GM21526 (cell line): ENCODE results near the gene KIFAP3.
"Not testable (repeated sequence)": the region's sequence is repeated elsewhere in the genome, so short reads cannot be mapped to it uniquely, and the experiment has no call there.

Experiments
- ATAC-seq: cut with Tn5 transposase; IDR thresholded peaks from one replicate; pipeline ENCODE4 v1.9.1; 2021; ENCODE audit warnings: moderate library complexity; ENCODE audit not compliant: unreplicated experiment, low FRiP score

Gene KIFAP3

DNA sequence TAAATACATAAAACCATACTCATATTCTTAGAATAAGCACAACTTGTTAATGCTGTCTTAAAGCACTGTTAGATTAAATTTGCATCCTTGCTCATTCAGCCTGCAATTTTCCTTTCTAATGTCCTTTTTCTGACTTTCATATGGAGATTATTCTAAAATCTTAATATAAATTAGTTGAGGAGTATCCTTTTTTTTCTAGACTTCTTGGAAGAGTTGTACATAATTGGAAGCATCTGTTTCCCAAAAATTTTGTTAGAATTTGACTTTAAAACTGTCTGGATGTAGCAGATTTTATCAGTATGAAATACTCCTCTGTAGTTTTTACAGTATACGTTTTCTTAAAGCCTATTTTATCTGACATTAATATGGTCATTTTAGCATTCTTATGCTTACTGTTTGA is 9.7 kb downstream of the KIFAP3 start:
- no peak for ATAC-seq

DNA sequence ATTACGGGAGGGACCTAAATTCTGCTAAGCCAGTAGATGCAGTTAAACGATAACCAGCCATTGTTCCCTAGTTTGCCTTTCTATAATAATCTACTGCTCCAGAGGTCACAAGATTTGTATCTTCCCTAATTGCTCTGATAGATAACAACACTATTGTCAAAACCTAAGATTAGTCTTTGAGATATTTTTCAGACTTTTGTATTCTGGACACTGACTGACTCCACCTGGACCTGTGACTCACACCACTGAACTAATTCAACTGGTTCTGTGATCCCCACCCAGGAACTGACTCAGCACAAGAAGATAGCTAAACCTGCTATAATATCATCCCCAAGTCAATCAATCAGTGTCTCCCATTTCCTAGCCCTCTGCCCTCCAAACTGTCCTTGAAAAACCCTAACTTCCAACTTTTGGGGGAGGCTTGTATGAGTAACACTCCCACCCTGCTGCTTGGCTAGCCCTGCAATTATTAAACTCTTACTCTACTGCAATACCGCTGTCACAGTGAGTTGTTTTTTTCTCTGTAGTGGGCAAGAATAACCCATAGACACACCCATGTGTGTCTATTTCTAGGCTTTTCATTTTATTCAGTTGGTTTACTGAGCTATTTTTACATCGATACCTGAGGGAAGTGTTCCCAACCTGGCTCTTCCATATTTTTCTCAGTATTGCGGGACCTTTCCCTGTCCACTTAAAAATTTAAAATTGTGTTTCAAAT is 11.2 kb downstream of the KIFAP3 start:
- ATAC-seq = no peak

DNA sequence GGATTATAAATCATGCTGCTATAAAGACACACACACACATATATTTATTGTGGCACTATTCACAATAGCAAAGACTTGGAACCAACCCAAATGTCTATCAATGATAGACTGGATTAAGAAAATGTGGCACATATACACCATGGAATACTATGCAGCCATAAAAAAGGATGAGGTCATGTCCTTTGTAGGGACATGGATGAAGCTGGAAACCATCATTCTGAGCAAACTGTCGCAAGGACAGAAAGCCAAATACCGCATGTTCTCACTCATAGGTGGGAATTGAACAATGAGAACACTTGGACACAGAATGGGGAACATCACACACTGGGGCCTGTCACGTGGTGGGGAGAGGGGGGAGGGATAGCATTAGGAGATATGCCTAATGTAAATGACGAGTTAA is 12.8 kb downstream of the KIFAP3 start:
- ATAC-seq = not testable (repeated sequence)

DNA sequence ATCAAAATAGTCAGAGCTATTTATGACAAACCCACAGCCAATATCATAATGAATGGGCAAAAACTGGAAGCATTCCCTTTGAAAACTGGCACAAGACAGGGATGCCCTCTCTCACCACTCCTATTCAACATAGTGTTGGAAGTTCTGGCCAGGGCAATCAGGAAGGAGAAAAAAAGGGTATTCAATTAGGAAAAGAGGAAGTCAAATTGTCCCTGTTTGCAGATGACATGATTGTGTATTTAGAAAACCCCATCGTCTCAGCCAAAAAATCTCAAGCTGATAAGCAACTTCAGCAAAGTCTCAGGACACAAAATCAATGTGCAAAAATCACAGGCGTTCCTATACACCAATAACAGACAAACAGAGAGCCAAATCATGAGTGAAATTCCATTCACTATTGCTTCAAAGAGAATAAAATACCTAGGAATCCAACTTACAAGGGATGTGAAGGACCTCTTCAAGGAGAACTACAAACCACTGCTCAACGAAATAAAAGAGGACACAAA is 14.4 kb downstream of the KIFAP3 start:
- not testable (repeated sequence) for ATAC-seq

DNA sequence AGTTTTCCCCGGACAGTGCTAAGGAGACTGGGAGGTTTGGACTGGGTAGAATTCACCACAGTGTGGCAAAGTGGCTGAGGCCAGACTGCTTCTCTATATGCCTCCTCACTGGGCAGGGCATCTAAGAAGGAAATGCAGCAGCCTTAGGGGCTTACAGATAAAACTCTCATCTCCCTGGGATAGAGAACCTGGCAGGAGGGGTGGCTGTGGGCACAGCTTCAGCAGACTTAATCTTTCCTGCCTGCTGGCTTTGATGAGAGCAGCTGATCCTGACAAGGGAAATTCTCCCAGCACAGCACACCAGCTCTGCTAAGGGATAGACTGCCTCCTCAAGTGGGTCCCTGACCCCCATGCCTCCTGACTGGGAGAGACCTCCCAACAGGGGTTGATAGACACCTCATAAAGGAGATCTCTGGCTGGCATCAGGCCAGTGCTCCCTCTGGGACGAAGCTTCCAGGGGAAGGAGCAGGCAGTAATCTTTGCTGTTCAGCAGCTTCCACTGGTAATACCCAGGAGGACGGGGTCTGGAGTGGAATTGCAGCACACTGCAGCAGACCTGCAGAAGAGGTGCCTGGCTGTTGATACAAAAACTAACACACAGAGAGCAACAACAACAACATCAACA is 25.2 kb downstream of the KIFAP3 start:
- no peak for ATAC-seq

DNA sequence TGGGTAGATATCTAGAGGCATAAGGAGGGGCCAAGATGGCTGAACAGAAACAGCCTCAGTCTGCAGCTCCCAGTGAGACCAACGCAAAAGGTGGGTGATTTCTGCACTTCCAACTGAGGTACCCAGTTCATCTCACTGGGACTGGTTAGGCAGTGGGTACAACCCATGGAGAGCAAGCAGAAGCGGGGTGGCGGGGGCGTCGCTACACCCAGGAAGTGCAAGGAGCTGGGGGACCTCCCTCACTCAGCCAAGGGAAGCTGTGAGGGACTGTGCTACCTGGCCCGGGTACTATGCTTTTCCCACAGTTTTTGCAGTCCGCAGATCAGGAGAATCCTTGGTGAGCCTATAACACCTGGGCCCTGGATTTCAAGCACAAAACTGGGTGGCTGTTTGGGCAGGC is 26.0 kb downstream of the KIFAP3 start:
- no peak for ATAC-seq

DNA sequence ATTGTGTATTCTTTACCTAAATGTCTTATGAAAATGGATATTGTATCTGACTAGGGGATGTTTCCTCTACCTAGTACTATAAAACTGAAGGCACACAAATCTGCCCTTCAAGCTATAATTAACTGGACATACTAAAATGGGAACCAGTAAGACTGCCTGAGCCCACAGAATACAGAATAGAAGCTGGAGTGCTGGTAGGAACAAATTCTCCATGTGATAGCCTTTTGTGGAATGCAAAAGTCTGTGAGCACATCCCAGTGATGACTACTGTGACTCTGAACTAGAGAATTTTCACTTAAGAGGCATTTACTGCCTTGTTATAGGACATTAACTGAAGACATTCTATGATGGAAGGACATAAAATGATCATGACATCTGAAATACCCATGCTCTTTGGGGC is 30.3 kb downstream of the KIFAP3 start:
- ATAC-seq = no peak

DNA sequence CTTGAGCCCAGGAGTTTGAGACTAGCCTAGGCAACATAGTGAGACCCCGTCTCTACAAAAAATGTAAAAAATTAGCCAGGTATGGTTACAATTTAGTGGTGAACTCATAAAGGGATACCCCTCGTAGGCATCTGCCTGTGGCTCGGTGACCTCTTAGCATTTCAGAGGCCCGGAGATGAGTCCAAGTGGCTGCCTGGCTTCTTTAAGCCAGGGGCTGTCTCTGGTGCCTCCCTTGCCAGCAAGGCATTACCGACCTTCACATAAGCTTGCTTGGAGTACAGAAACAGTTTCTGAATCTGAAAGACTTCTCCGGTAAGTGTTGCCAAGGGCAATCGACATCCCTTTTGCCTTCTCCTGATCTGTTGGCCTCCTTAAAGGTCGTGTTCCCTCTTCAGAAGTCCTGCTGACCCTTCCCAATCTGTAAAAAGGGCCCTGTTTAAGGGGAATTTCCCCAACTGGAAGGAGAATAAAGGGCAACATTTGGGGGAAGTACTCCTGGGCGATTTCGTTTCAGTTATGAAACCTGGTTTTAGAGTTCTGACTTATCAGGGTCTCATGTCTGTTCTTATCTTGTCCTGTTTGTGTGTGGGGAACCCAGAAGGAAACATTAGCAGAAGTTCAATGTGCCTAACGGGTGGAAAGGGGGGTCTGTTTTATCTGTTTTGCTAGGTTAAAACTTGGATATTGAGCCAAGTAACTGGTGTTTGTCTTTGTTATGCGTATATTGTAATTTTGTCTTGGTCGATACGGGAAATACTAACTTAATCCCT is 32.9 kb downstream of the KIFAP3 start:
- no peak for ATAC-seq

DNA sequence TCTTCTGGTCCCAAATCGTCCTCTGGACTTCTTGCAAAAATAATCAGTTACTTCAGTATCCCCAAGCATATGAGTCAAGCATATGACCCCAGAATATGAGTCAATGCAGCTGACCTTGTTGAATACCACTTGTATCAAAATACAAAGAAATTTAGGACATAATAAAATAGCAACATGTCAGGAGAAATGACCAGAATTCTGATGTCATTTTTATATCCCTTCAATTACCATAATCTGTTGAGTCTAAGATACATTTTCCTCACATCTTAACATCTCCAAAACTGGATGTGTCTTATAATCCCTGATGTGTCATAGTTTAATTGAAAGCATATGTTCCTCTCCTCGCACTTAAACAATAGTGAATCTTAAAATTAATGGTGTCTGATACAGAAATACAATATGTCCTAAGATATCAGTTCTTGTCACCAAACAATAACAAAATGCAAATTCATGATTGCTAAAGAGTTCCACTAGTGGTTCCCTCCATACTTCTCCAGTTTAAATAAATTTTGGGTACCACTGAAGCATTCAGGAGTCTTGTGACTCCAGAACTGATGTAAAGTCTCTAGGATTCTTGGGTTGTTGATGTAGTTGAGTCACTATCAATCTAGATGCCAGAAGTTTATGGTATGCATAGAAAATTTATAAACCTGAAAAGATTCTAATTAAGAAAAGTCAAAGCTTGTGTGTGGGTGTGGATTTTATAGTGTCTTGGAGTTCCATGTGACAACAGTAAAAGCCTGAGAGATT is 41.8 kb downstream of the KIFAP3 start:
- no peak for ATAC-seq

DNA sequence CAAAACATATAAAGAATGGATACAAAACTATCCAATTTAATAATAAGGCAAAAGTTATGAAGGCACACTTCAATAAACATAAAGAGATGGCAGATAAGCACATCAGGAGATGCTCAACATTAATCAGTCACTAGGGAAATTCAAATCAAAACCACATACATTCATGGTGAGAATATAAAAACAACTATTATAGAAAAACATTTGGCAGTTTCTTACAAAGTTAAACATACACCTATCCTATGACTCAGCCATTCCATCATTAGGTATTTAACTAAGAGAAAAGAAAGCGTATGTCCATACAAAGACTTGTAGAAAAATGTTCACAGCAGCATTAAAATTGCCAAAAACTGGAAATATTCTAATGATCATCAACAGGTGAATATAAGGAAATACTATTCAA is 44.3 kb downstream of the KIFAP3 start:
- no peak for ATAC-seq

DNA sequence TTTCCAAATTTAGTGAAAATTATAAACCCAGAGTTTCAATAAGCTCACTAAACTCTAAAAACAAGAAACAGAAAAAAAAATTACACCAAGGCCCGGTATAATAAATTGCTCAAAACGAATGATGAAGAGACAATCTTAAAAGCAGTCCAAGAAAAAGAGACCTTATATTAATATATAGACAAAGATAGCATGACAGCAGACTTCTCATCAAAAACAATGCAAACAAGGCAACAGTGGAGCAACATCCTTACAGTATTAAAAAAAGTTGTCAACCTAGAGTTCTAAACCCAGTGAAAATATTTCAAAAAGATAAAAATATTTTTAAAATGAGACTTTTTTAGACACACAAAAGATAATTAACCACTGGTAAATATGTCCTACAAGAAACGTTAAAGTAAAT is 46.7 kb downstream of the KIFAP3 start:
- no peak for ATAC-seq

DNA sequence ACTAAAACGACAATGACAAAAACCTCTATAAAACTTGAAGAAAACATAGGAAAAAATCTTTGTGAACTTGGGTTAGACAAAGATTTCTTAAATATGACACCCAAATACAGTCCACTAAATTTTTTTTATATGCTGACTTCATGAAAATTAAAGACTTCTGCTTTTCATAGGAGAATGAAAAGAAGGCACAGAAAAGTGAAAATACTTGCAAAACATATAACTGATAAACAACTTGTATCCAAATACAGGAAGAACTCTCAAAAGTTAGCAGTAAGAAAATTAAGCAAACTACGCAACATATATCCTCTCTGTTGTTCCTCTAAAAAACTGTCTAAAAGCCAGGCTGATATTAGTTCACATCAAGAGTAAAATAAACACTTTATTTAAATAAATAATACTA is 53.6 kb downstream of the KIFAP3 start:
- no peak for ATAC-seq

DNA sequence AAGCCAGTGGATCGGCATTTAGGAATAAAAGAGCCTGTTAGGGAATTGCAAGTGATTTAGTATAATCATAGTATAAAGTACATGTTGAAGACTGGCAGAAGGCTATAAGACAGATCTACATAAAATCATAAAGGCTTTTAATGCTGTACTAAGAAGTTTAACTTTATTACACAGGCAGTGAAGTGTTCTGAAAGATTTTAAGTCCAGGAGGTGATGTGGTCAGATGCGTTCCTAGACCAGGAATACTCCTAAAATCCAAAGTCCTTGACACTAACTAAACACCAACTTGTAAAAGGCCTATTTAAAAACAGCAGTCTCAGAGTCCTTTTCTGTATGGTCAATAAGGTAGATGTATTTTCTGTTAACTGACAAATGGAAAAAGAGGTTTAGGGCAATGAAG is 57.0 kb downstream of the KIFAP3 start:
- ATAC-seq = no peak

DNA sequence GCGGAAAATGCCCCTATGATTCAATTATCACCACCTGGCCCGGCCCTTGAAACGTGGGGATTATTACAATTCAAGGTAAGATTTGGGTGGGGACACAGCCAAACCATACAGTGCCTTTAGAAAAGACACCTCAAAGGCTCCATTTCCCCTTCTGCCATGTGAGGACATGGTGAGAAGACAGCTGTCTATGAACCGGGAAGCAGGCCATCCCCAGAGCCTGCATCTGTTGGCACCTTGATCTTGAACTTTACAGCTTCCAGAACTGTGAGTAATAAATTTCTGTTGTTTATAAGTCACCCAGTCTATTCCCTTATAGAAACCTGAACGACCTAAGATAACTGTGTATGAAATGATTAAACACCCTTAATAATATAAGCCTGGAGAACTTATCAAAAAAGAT is 61.6 kb downstream of the KIFAP3 start:
- no peak for ATAC-seq

DNA sequence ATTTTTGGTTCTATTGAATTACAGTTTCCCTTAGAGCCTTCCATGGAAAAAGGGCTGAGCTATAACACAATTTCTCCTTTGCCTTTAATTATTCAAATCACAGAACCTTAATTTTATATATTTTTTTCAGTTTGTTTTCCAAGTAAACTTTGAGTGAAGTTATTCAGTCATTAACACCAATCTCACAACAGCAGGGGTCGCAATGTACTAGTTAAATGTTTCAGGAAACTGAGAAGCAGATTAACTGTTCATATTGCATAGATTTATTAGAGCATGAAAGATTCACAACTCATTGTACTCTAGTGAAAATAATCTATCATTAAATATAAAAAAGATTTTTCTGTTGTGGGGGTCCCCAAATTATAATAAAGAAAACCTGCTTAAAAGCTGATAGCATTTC is 64.1 kb downstream of the KIFAP3 start:
- no peak for ATAC-seq

DNA sequence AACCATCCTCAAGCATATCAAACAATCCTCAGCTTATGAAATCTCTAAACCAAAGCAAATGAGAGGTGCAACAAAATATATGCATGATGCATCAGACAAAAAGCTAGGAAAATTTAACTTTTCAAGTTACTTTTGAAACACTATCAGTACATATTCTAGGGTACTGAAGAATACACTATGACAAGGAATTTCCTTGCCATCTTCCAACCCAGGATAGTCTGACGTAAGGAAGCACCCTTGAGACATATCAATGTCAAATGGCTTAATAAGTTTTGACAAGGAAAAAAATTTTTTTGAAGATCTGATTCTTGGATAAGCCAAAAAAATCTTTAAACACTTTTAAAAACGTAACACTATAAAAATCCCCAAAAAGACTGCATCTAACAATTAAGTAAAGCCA is 64.9 kb downstream of the KIFAP3 start:
- no peak for ATAC-seq

DNA sequence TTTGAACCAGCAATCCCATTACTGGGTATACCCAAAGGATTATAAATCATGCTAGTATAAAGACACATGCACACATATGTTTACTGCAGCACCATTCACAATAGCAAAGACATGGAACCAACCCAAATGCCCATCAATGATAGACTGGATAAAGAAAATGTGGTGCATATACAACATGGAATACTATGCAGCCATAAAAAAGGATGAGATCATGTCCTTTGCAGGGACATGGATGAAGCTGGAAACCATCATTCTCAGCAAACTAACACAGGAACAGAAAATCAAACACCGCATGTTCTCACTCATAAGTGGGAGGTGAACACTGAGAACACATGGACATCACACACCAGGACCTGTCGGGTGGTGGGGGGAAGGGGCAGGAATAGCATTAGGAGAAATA is 65.8 kb downstream of the KIFAP3 start:
- ATAC-seq = not testable (repeated sequence)

DNA sequence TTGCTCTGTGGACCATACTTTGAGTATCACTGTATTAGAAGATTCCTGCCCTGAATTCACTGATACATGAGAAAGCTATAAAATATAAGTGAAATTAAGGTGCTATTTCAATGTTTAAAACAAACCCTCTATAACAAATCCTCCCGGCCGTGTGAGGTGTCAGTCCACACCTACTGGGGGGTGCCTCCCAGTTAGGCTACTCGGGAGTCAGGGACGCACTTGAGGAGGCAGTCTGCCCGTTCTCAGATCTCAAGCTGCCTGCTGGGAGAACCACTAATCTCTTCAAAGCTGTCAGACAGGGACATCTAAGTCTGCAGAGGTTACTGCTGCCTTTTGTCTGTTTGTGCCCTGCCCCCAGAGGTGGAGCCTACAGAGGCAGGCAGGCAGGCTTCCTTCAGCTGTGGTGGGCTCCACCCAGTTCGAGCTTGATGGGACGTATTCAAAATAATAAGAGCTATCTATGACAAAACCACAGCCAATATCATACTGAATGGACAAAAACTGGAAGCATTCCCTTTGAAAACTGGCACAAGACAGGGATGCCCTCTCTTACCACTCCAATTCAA is 71.1 kb downstream of the KIFAP3 start:
- ATAC-seq = not testable (repeated sequence)

DNA sequence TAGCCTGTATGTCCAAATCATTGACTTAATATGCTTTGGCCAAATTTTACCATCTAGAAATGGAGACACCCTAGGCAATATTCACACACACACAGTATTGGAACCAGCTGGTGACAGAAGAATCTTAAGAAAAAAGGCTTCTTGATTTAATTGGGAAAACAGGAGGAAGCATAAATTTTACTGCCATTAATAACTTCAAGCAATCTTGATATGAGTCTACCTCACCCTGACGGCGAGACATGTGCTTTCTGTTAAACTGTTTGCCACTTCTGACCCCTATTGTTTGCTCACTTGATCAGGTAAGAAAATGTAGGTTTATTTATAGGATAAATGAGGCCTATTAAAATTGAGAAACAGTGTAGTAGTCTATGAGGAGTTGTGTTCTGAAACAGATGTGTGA is 73.2 kb downstream of the KIFAP3 start:
- no peak for ATAC-seq

DNA sequence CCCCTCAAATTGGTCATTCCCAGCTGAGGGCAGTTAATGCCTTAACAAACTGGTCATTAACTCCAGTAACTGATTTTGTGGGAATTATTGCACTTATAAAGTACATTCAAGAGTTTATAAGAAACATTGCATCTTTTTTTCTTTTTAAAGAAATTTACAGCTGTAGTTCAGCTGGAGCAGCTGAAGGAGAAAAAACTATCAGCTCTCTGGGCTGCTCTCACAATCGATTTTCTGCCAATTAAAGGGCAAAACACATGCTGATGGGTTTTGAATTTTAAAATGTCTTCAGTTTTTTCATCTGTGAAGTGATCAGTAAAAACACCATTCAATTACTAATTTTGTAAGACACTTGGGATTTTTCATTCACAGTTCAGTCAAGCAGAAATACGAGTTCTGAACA is 74.7 kb downstream of the KIFAP3 start:
- no peak for ATAC-seq

DNA sequence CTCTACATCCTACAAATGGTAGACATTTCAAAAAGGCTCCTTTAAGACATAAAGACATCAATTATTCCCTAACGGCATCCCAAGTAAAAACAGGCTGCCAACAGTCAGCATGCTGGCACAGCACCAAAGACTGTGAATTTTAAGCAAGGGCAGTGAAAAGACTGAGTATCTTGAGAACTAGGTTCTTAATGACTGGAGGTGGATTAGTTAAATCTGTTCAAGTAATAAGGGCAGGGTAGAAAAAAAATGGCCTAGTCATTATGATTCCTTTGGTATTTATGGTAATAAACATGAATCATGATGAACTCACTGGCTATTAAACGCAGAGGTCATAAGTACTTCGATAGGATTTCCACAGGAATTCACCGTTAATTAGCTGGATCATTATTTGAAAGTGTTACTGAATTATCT is 75.2 kb downstream of the KIFAP3 start:
- ATAC-seq = no peak
